Endodermal cell (in vitro differentiated cells): Measurements from ENCODE around the gene WDR6. TPM values are rescaled to one million over a fixed set of nuclear protein-coding genes. Genes with fewer than 3 reads are reported as not detected.

ENCODE experiments used
- DNase-seq: peaks from one replicate; pipeline ENCODE4 v3.0.0-alpha.2; 2017
- H3K27ac ChIP-seq: 2 replicates; pipeline ENCODE4 v1.5.1; 2013; ENCODE audit warnings: mild to moderate bottlenecking, low read depth, low read length, moderate library complexity
- H3K27me3 ChIP-seq: 2 replicates; pipeline ENCODE4 v1.6.1; 2013; ENCODE audit warnings: mild to moderate bottlenecking, low read length, moderate library complexity; ENCODE audit not compliant: insufficient read depth, control insufficient read depth, poor library complexity, severe bottlenecking
- H3K36me3 ChIP-seq: 2 replicates; pipeline ENCODE4 v1.7.0; 2013; ENCODE audit warnings: mild to moderate bottlenecking, low read length, moderate library complexity; ENCODE audit not compliant: control insufficient read depth, insufficient read depth
- H3K4me1 ChIP-seq: one replicate; pipeline ENCODE4 v1.7.0; 2013; ENCODE audit warnings: low read length; ENCODE audit not compliant: control insufficient read depth, insufficient read depth
- H3K4me3 ChIP-seq: 2 replicates; pipeline ENCODE4 v1.5.1; 2013; ENCODE audit warnings: mild to moderate bottlenecking, low read length, moderate library complexity
- H3K9ac ChIP-seq: 2 replicates; pipeline ENCODE4 v1.6.1; 2013; ENCODE audit warnings: mild to moderate bottlenecking, low read length, moderate library complexity; ENCODE audit not compliant: poor library complexity, severe bottlenecking; ENCODE audit errors: extremely low read depth
- H3K9me3 ChIP-seq: 2 replicates; pipeline ENCODE4 v1.6.1; 2013; ENCODE audit warnings: mild to moderate bottlenecking, low read length, moderate library complexity; ENCODE audit not compliant: control insufficient read depth
- H3K27ac Mint-ChIP-seq: 2 replicates; pipeline ENCODE4 v1.8.0; 2020; ENCODE audit warnings: mixed read lengths
- H3K27me3 Mint-ChIP-seq: 2 replicates; pipeline ENCODE4 v1.8.0; 2021; ENCODE audit warnings: mild to moderate bottlenecking, mixed read lengths; ENCODE audit not compliant: insufficient read depth
- H3K36me3 Mint-ChIP-seq: 2 replicates; pipeline ENCODE4 v1.8.0; 2020; ENCODE audit warnings: low read depth, mixed read lengths
- H3K4me1 Mint-ChIP-seq: 2 replicates; pipeline ENCODE4 v1.8.0; 2020; ENCODE audit warnings: mixed read lengths
- H3K4me3 Mint-ChIP-seq: 2 replicates; pipeline ENCODE4 v1.8.0; 2020; ENCODE audit warnings: mild to moderate bottlenecking, moderate library complexity, mixed read lengths
- H3K9me3 Mint-ChIP-seq: 2 replicates; pipeline ENCODE4 v1.8.0; 2020; ENCODE audit warnings: mild to moderate bottlenecking, mixed read lengths
- CTCF ChIP-seq: fragments of 200-600 bp; sonication (generic); conservative IDR thresholded peaks from 2 replicates; pipeline ENCODE4 v1.5.0; 2021; ENCODE audit warnings: antibody characterized with exemption, mild to moderate bottlenecking
- WGBS, 2 experiments: methylation state at CpG; one replicate each; pipeline versions ENCODE4 v1.1.5 to v1.1.7; 2013; ENCODE audit warnings: missing lambda C conversion rate in 2 of 2, mixed read lengths in 1 of 2; ENCODE audit not compliant: insufficient coverage in 1 of 2, insufficient read length in 1 of 2; 5-methylcytosine and 5-hydroxymethylcytosine counted together
- total RNA-seq, 2 donors: library from RNA; stranded (reverse); fragmentation: NEBNext Ultra II Directional in 1 of 2; extraction: Animal tissue kit (Norgen Biotek cat#: 25700) in 1 of 2; gene quantifications; 2 replicates in 1 of 2; 3 replicates in 1 of 2; pipeline ENCODE4 v1.2.1, GENCODE V29; 2021

Gene WDR6
- total RNA-seq, 2 donors from 2014 or later = 106 to 166 TPM

- TF ChIP-seq CTCF = no peak
- WGBS, 2 experiments = 92 to 94% methylated on average over 4 to 5 of the region's 5 CpGs
These were observed 24.5 kb upstream of the WDR6 start for GRCh38 chr3:48982686-48983085.

GRCh38 chr3:48983096-48983495 is 24.1 kb upstream of the WDR6 start:
- H3K36me3 ChIP-seq = peaks cover 56% of the 10 kb centered on the region
- H3K4me1 ChIP-seq = no peaks in the 10 kb centered on the region
- DNase-seq = no peak
- H3K9me3 Mint-ChIP-seq = no peaks in the 10 kb centered on the region
- no peaks in the 10 kb centered on the region for H3K4me1 Mint-ChIP-seq
- no peaks in the 10 kb centered on the region for H3K27me3 Mint-ChIP-seq
- no peak overlapping the region for H3K4me3 ChIP-seq
- no peak overlapping the region for H3K27ac Mint-ChIP-seq
- 91 to 93% methylated on average over 4 of the region's 4 CpGs for WGBS, 2 experiments
- no peaks in the 10 kb centered on the region for H3K9me3 ChIP-seq
- peaks cover 54% of the 10 kb centered on the region for H3K36me3 Mint-ChIP-seq
- no peak overlapping the region for H3K9ac ChIP-seq
- no peak for TF ChIP-seq CTCF
- no peak overlapping the region for H3K4me3 Mint-ChIP-seq
- no peaks in the 10 kb centered on the region for H3K27me3 ChIP-seq
- no peak overlapping the region for H3K27ac ChIP-seq

More at GRCh38 chr3:48982686-48983085, 24.5 kb upstream of the WDR6 start:
- Histone ChIP-seq H3K9me3 (no peaks in the 10 kb centered on the region), H3K27ac (no peak overlapping the region), H3K27me3 (no peaks in the 10 kb centered on the region), H3K4me3 (no peak overlapping the region), H3K4me1 (no peaks in the 10 kb centered on the region), H3K36me3 (peaks cover 59% of the 10 kb centered on the region), H3K9ac (no peak overlapping the region)
- H3K27me3 Mint-ChIP-seq = no peaks in the 10 kb centered on the region
- no peak overlapping the region for H3K4me3 Mint-ChIP-seq
- H3K9me3 Mint-ChIP-seq = no peaks in the 10 kb centered on the region
- H3K27ac Mint-ChIP-seq = no peak overlapping the region
- DNase-seq = no peak
- peaks cover 58% of the 10 kb centered on the region for H3K36me3 Mint-ChIP-seq
- H3K4me1 Mint-ChIP-seq = no peaks in the 10 kb centered on the region

GRCh38 chr3:48984663-48985062 is 22.5 kb upstream of the WDR6 start:
- DNase-seq = no peak
- H3K36me3 ChIP-seq = peaks cover 48% of the 10 kb centered on the region
- H3K4me3 ChIP-seq = no peak overlapping the region
- Mint-ChIP-seq H3K27me3 (peaks cover 8% of the 10 kb centered on the region), H3K4me1 (peaks cover 7% of the 10 kb centered on the region), H3K9me3 (no peaks in the 10 kb centered on the region), H3K4me3 (no peak overlapping the region), H3K27ac (no peak overlapping the region), H3K36me3 (peaks cover 45% of the 10 kb centered on the region)
- H3K9me3 ChIP-seq = no peaks in the 10 kb centered on the region
- H3K4me1 ChIP-seq = no peaks in the 10 kb centered on the region
- H3K27me3 ChIP-seq = peaks cover 6% of the 10 kb centered on the region
- TF ChIP-seq CTCF = no peak
- no peak overlapping the region for H3K27ac ChIP-seq
- H3K9ac ChIP-seq = no peak overlapping the region
